C1 segment of cervical spinal cord (tissue), 14 donors: ENCODE data around the gene PALLD.

Experiments
- DNase-seq, 14 donors: peaks; one replicate each; lab custom pipeline; 2025; lab: John Stamatoyannopoulos, UW

Gene PALLD

GRCh38 chr4:168524897-168525296, 28.0 kb downstream of the PALLD start:
- DNase-seq, result no peak

DNA sequence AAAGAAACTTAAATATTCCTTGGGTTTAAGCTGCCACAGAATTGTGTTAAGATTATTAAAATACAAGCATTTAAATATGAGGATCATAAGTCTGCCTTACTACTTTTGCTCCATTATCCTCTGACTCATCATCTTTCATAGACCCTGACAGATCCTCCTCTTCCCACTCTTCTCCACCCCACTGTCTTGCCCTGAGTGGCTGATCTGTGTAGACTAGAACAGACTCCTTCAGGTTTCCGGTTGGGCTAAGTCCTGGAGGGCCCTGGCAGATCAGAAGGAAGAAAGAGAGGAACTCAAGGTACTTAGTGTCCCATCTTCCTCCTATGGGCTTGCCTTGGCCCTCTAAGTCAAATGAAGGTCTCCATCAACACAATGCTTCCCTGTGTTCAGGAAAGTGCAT, 30.7 kb downstream of the PALLD start:
- no peak for DNase-seq

DNA sequence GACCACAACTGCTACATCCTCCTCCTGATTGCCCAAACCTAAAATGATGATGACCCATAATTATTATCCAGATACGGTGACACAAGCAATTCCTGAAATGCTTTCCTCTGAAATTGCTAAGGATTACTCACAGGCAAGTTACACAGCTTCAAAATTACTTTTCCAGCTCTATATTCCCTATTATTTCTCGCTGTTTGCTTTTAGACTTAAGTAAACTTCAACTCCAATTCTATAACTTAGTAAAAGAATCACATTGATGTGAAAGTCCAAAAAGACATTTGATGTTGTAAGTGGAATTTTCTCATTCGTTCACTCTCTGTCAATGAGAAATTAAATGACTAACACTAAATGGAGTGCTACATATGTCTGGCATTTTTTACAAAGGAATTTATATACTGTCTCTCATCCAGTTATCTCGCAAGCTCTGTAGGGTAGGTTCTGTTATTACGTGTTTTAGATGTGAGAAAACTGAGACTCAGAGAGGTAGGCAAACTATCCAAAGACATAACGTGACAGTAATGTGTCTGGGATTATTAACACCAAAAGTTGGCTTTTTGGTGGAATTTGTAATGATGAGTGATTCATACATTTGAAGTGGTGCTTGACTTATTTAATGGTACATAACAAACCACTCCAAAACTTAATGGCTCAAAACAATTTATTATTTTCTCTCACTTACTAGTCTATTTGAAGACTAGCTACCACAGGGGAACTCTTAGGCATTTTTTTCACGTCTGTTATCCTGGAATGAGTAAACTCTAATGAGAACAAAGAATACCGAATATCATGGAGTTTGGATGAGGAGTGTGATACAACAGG, 31.5 kb downstream of the PALLD start:
- no peak for DNase-seq

DNA sequence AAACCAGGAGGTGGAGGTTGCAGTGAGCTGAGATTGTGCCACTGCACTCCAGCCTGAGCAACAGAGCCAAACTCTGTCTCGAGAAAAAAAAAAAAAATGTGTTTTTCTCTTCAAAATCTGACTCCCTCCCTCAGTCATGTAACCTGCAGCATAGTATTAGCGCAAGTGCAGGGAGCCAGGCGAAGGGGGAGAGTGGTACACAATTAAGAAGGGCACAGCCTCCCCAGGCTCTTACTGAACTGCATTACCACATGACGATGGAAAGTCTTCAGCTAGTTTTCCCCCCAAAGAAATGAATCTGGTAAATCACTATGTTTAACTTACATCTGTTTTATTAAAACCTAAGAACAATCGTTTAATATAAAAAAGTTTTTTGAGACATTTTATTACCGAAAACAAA, 32.4 kb downstream of the PALLD start:
- no peak for DNase-seq

DNA sequence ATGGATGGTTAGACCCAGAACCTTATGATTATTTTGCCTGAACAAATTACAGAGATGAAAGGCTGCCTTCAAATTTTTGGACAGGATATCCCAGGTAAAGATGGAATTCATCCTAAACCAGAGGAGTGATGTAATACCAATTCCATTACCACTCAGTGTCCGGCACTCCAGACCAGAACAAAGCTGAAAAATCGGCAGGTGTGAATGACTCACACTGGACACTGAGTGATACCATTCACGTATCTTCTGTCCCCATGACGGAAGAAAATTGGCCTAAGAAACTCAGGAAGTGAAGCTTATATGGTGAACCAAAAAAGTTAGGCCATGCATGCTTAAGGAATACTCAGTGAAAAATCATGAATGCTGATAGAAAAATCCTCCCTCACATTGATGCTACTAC, 34.5 kb downstream of the PALLD start:
- DNase-seq, result no peak

DNA sequence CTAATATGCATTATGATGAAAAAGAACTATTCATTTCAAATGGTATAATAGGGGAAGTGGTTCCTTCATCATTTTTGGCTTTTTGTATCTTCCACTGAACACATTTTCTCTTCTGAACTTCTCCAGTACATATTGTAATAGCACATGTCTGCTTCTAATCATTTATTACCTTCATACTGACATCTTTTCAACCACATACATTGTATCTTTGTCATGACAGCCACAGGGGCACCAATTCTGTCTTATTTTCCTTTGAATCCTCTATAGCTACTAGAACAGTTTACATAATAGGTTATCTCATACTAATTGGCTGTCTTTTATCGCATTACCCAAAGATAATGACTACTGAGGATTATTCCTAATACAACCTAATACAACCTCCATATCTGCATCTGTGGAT, 37.7 kb downstream of the PALLD start:
- no peak for DNase-seq

DNA sequence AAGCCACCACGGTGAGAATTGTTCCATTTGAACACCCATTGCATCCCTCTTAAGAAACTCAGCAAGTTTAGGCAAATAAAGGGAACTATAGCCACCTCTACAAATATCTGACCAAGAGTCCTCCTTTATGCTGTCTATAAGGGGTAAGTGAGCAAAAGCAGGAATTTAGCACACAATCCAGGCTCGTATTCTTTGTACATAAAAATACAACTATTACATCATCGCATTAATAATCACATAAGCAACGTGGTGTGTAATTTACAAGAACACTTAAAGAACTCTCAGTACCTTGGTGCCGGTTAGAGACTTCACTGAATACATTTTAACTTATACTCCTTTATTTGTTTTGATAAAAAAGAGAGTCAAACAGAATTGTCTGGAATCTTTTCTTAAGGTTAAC, 38.8 kb downstream of the PALLD start:
- DNase-seq, result no peak

DNA sequence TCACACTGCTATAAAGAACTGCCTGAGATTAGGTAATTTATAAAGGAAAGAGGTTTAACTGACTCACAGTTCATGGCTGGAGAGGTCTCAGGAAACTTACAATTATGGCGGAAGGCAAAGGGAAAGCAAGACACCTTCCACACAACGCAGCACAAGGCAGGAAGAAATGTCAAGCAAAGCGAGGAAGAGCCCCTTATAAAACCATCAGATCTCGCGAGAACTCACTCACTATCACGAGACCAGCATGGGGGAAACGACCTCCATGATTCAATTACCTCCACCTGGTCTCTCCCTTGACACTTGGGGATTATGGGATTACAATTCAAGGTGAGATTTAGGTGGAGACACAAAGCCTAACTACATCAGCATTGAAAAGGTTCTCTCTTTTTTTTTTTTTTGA, 39.6 kb downstream of the PALLD start:
- no peak for DNase-seq

GRCh38 chr4:168537086-168537485, 40.2 kb downstream of the PALLD start:
- DNase-seq, result no peak

DNA sequence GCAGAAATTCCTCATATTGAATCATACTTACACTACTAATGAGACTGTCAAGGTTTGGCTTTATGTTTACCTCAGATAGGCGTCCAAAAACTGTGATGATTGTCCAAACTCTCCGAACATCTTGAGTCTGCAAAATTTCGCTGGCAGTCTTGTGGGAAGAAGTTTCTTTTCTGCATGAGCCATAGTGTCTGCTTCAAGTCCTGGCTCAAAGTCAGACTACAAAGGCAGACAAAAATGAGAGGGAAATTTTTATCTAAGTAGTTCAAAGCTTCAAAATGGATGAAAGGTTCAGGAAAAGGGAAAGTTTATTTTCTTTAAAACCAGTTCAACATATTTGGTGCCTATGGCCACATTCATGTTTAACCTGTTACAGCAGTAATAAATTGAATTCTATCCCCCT, 40.7 kb downstream of the PALLD start:
- no peak for DNase-seq

DNA sequence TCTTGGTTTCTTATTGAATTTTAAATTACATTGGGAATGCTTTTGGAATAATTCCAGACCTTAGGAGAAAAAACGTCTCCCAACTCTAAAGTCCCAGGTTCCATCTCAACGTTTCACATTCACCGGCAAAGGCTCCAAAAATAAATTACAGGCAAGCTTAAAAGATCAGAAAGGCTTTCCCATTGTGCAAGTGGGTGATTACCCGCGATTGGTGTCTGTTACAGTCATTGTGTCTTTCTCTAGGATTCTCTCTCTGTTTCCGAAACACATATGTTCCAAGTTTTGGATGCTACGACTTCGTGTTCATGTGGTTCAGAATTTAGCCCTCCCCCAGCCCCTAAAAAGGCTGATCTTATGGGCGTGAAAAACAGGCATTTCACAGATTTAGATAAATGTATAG, 41.8 kb downstream of the PALLD start:
- DNase-seq, result no peak

- no peak for DNase-seq
These were observed 43.2 kb downstream of the PALLD start for GRCh38 chr4:168540086-168540485.

- DNase-seq, result no peak
These were observed 43.8 kb downstream of the PALLD start for GRCh38 chr4:168540503-168541265.

- no peak for DNase-seq
These were observed 44.6 kb downstream of the PALLD start for GRCh38 chr4:168541266-168541953.

DNA sequence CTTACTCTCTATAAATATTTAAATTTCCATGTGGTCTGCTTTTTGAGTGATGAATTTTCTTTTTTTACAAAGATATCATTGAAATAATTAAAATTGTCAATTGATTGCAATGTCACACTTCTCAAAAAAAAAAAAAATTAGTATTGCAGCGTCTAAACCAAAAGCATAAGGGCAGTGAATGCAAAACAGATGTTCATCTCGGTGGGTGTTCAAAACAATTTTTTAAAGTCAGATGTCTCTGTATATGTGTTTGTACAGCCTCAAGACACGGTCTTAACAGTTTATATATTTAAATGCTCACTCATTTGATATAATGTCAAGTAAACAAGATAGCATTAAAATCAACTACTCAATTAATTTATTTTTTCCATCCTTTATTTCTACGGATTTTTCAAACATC, 52.3 kb downstream of the PALLD start:
- DNase-seq, result no peak

DNA sequence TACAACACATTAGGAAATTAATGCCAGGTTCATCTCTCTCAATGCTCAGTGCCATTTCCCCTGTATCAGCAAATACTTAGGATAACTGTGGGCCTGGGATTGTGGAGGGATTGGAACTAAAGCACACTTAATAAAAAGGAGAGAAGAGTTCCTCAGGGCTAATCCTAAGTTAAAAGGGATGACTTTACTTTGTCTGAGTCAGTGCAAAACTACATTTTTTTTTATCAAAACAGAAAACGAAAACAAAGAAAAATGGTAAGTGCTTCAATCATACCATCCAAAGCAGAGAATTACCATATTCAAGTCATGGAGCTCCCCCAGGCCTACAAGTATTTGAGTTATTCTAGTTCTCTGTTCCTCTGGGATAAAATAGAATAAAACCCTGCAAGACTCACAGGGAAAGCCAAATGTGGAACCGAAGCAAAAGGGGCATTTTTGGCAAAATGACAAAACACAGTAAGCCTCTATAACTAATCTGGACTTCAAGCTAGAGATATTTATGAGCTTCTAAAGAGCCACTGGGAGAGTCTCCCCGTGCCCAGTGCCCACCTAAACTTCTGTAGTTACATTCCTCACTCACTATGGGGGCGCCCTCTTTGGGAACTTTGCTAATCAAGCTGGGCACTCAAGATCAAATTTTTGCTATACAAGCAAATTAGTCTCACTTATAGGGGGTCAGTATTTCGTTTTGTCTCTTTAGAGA, 53.4 kb downstream of the PALLD start:
- DNase-seq, result no peak

GRCh38 chr4:168551211-168551610, 54.4 kb downstream of the PALLD start:
- no peak for DNase-seq

DNA sequence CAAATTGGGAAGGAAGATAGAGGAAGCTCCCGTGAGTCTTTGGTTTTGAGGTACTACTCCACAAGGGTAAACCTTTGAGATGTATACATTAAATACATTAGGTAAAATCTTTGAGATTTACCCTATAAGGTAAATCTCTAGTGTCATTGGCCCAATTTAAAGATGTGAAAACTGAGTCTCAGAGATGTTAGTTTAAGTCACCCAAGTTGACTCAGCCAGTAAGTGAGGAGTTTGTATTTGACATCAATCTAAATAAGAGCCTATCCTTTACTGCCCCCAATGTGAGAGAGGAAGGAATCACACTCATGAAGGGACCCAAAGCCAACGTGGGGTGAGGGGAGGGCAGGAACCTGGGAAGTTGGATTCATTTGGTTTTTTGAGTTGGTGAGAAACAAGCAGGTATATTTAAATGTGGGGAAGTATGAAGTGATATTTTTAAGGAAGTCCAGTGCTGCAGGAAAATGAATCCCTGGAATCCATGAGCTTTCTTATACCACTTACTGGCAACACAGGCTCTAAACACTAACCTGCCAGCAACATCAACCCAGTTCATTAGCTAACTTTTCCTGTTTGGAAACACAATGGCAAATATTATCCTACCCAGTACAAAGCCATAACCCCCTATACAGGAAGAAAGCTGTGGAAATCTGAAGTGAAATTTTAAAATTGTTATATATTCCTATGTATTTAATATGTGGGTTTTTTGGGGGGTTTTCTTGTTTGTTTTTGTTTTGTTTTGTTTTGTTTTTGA, 55.3 kb downstream of the PALLD start:
- DNase-seq, result no peak

DNA sequence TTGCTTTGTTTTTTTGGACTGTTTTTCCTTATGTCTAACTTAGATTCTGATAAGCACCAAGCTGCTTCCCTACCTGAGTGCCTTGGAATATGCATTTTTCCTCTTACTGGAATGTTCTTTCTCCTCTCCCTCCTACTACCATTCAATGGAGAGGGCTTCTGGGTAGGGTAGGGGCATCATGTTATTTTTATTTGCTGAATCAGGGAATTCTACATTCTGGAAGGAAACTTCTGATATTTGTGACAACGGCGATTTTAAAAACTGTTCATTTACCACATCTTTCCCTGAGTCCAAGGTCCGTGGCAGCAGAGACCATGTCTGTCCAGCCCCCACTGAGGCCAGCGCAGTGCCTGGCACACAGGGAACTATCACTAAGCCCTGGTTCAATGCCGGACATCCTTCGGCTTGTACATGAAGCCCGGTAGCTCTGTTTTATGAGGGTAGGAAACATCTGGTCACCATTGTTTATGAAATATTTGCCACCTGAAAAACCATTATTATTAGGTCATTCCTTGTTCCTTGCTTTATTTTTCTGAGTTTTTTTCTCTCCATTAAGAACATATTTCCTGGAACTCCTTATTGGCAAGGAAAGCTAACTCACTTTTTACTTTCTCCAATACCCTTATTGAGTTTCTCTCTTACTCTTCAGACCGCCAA, 57.0 kb downstream of the PALLD start:
- DNase-seq, result no peak

- no peak for DNase-seq
These were observed 58.6 kb downstream of the PALLD start for GRCh38 chr4:168555437-168555836.

- no peak for DNase-seq
These were observed 60.8 kb downstream of the PALLD start for GRCh38 chr4:168557658-168558057.
